ENCODE measurements around the gene CYFIP1.

Gene CYFIP1

DNA sequence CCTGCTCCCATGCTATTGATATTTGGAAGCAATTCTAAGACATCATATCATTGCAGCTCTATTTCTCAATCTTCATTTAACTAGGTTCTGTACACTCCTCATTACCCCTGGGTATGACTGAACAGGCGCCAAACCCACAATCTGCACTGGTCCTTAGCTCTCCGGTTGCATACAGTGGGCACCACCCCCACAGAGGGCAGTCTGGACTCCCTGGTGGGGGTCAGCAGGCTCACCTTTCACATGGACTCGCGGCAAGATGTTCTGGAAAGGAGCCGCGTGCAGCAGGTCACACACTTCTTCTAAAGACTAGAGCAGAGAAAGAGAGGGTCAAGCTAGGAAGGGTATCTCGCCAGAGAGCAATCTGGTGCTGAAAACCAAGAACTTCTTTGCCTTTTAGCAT lies 105.2 kb downstream of the CYFIP1 start:
- TF ChIP-seq, protein P1, sequence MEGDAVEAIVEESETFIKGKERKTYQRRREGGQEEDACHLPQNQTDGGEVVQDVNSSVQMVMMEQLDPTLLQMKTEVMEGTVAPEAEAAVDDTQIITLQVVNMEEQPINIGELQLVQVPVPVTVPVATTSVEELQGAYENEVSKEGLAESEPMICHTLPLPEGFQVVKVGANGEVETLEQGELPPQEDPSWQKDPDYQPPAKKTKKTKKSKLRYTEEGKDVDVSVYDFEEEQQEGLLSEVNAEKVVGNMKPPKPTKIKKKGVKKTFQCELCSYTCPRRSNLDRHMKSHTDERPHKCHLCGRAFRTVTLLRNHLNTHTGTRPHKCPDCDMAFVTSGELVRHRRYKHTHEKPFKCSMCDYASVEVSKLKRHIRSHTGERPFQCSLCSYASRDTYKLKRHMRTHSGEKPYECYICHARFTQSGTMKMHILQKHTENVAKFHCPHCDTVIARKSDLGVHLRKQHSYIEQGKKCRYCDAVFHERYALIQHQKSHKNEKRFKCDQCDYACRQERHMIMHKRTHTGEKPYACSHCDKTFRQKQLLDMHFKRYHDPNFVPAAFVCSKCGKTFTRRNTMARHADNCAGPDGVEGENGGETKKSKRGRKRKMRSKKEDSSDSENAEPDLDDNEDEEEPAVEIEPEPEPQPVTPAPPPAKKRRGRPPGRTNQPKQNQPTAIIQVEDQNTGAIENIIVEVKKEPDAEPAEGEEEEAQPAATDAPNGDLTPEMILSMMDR (IDR thresholded peaks at IDR 0.05; ENCODE audit: low read depth, low read length), result no peak
- H3K4me3 ChIP-seq (ENCODE audit: low read depth, low read length), result no peak overlapping the region

DNA sequence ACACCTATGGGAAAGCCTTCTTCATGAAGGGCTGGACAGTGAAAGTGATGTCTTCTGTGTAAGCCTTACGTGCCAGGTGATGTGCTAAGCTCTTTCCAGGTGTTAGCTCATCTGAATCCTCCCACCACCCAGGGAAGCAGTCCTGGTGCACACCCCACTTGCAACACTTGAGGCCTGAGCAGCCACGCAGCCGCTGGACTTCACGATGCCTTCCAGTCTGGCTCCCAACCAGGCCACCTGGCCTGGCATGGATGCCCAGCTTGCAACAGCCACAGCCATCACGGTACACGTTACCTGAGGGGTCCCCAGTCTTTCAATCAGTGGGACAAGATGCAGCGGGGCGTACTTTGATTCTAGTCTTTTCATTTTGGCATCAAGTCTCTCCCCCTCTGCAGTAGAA lies 105.9 kb downstream of the CYFIP1 start:
- TF ChIP-seq, protein P1 (IDR thresholded peaks at IDR 0.05; ENCODE audit: low read depth, low read length), result no peak
- H3K4me3 ChIP-seq (ENCODE audit: low read depth, low read length), result no peak overlapping the region

DNA sequence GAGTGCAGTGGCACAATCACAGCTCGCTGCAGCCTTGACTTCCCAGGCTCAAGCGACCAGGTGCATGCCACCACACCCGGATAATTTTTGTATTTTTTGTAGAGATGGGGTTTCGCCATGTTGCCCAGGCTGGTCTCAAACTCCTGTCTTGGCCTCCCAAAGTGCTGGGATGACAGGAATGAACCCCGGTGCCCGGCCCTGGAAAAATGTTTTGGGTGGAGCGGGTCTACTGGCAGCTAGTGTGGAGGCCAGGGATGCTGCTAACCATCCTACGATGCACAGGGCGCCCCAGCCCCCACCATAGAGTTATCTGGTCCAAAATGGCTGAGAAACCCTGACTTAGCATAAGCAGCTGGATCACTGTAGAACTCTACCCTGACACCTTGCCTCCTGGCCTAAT lies 106.3 kb downstream of the CYFIP1 start:
- H3K4me3 ChIP-seq (ENCODE audit: low read depth, low read length), result no peak overlapping the region
- TF ChIP-seq, protein P1 (IDR thresholded peaks at IDR 0.05; ENCODE audit: low read depth, low read length), result no peak

DNA sequence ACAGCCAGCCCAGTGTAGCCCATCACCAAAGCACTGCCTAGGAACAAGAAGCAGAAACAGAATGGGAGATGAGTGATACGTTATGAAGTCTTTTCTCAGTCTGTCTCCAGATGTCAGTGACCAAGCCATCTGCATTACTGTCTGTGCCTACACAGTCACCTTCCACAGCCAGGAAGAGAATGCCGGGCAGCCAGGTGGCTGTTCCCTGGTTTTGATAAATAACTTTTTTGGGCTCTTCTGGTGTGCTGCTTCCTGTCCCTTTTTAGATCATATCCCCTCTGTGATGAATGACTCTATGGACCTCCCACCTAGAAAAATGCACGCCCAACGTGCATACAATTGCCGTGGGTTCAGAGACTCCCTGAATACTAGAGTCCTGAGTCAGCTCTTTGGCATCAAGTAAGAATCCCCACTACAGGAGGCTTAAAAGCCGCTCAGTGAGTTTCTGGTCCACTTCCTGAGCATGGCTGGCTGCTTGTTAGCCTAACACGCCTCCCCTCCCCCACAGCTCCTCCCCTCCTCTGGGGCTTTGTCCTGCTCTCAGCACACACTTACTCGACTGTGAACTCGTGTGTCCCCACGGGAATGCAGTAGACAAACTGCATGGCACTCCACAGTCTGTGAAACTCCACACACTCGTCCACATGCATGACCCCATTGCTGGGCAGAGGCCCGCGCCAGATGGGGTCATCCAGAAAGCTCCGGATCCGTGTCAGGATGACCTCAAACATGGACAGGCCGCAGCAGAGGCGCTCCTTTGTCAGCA lies 107.0 kb downstream of the CYFIP1 start:
- TF ChIP-seq, protein P1 (IDR thresholded peaks at IDR 0.05; ENCODE audit: low read depth, low read length), result no peak
- no peak overlapping the region for H3K4me3 ChIP-seq (ENCODE audit: low read depth, low read length)

DNA sequence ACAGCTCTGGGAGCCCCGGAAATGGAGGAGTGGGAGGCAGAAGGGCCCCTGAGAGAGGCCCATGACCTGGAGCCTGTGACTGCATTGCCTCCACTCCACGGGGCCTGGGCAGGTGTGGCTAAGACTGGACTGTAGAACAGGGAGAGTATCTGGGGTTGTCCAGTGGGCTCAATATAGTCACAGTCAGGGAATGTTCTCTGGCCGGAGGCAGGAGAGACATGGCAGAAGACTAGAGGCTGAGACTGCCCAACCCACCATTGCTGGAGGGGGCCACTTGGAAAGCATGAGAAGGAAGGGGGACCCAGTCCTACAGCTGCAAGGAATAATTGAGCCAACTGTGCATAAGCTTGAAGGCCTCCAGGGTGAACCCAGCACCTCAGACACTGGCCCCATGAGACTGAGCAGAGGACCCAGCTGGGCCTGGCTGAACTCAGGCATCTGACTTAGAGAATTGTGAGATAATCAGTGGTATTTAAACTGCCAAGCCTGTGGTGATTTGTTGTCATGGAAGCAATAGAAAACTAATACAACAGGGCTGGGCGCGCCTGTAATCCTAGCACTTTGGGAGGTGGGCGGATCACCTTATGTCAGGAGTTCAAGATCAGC lies 108.6 kb downstream of the CYFIP1 start:
- TF ChIP-seq, protein P1 (IDR thresholded peaks at IDR 0.05; ENCODE audit: low read depth, low read length), result no peak

DNA sequence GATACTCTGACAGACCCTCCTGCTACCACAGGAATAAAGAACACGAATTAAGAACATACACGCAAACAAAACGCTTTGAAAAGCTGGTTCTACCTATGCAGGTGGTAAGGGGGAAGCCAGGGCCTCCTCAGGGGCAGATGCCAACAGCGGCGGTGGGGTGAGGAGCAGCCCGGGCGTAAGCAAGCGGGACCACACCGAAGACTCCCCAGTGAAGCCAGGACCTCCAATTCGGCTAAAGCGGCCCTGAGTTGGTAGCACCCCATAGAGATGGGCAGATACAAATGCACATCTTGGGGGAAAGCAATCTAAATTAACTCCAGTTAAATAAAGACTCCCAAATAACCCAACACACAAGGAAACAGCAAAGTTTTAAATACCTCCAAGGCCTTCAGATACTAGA lies 109.3 kb downstream of the CYFIP1 start:
- TF ChIP-seq, protein P1 (IDR thresholded peaks at IDR 0.05; ENCODE audit: low read depth, low read length), result no peak
- no peak overlapping the region for H3K4me3 ChIP-seq (ENCODE audit: low read depth, low read length)

More for the DNA sequence above, 108.6 kb downstream of the CYFIP1 start:
- H3K4me3 ChIP-seq (ENCODE audit: low read depth, low read length), result no peak overlapping the region

DNA sequence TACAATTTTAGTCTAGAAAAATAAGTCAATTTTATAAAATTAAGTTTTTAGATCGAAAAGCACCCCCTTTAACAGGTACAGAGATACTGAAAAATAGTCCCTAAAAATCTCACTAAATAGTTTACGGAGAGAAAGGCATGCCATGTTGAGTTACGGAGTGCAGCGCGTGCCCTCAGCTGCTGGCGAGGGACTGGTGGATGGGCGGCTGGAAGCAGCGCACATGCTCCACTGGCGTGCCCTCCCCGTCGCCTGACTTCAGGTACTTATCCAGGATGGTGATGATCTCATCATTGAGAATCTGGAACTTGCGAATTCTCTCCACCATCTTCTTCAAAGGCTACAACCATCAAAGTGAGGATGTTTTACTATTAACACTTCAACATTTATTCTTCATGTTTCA lies 110.3 kb downstream of the CYFIP1 start:
- TF ChIP-seq, protein P1 (IDR thresholded peaks at IDR 0.05; ENCODE audit: low read depth, low read length), result no peak
- no peak overlapping the region for H3K4me3 ChIP-seq (ENCODE audit: low read depth, low read length)
